HG03460 (cell line): ENCODE results near the gene IL7R.
"Not testable (repeated sequence)": the region's sequence is repeated elsewhere in the genome, so short reads cannot be mapped to it uniquely, and the experiment has no call there.

ENCODE experiments used
- ATAC-seq: cut with Tn5 transposase; IDR thresholded peaks from one replicate; pipeline ENCODE4 v1.9.1; 2021; ENCODE audit not compliant: unreplicated experiment

IL7R gene

DNA sequence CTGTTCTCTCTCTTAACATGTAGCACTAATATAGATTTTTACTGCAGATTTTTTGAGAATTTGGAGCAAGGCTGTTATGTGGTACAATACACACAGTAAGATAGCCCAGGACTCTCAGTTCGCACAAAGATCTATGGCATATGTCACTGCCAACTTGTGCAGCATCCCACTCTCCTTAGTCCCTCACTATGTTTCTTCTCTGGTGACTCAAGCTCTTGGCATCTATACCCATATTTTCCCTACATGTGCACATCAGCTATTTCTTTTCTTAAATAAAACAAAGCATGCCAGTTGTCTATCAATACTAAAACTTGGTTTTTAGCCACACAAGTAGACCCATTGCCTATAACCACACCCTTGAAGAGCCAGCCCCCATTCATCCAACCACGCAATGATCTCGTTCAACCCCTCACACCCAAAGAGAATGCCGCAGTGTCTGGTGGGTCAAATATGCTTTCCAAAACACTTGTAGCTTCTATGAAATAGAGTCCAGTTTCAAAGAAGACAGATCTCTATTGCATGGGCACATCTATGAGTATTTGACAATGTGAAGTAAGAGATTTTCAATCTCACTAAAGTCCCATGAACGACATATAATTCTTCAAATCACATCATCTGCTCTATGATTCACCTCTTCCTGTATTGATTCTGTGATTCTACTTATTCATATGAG, 18.2 kb upstream of the IL7R start:
- ATAC-seq, result no peak

DNA sequence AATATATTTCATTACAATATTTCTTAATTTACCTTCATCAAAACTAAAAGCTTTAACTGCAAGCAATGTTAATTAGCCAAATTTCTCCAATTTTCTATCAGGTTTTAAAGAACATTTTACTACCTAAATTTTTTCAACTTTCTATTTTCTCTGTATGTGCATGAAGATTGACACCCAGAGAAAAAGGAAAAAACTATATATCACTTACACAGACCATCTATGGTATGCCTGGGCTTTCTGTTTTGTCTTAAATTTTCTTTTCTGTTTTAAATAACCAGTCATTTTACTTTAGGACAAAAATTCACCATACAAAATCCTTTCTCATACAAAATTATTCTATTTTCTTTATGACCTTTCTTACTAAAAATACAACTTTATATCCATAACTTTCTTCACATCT, 13.8 kb upstream of the IL7R start:
- no peak for ATAC-seq

DNA sequence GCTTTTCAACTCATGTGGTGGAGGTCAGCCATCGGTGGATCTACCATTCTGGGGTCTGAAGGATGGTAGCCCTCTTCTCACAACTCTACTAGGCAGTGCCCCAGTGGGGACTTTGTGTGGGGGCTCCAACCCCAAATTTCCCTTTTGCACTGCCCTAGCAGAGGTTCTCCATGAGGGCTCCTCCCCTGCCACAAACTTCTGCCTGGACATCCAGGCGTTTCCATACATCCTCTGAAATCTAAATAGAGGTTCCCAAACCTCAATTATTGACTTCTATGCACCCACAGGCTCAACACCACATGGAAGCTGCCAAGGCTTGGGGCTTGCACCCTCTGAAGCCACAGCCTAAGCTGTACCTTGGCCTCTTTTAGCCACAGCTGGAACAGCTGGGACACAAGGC, 11.2 kb upstream of the IL7R start:
- not testable (repeated sequence) for ATAC-seq

GRCh38 chr5:35847491-35847890, 9.2 kb upstream of the IL7R start:
- ATAC-seq, result no peak

DNA sequence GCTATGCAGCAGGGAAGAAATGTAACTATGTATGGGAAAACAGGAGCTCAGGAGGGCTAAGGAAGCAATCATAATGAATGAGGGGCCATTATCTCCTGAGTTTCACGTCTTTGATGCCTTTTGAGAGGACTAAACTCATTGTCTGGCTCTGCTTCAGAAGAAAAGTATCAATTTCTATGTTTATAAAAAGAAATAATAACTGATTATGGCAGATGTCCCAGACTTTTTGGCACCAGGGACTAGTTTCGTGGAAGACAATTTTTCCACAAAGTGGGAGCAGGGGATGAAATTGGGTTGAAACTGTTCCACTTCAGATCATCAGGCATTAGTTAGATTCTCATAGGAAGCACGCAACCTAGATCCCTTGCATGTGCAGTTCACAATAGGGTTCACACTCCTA, 8.7 kb upstream of the IL7R start:
- ATAC-seq, result no peak

DNA sequence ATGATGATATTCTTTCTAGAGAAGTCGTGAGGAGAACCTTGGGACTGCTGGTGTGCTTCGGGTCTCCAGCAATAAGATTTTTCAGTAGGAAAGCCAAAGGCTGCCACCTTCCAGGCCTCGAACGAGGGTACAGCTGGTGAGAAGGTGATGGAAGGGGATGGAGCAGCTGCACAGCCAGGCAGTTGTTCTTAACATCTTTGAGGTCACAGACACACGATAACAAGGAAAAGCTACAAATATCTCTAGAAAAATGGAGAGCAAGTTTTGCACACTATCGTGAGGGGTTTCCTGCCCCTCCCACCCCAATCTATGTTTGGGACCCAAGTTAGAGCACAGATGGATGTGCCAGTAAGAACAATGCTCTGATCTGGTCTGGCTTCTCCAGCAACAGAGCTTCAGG, 6.8 kb upstream of the IL7R start:
- ATAC-seq, result no peak

GRCh38 chr5:35850967-35851680, 5.6 kb upstream of the IL7R start:
- no peak for ATAC-seq

DNA sequence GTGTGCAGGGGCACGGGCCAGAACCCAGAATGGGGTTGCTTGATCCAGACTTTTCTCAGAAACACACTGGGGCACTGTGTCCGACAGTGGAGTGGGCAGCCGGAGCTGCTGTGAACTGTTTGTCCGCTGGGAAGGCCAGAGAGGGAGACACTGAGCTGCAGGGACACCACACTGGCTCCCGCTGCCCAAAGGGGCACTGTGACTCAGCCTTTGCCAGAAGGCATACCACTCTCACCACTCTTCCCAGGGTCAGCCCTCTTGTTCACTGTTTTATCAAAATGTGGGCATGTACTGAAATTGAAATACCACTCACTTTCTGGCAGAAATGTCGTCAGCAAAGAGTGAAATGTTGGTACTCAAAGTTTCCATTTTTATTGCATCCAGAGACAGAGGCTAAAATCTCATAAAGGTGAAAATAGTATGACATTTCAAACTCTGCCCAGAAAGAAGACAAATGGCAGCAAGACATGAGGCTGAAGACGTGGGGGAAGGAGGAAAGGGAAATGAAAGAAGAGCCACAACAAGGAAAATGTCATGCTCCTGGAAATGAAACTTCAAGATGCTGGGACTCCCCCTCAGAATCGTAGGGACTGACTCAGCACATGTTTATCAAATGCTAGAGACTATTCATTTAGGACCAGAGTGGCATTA, 4.5 kb upstream of the IL7R start:
- no peak for ATAC-seq

DNA sequence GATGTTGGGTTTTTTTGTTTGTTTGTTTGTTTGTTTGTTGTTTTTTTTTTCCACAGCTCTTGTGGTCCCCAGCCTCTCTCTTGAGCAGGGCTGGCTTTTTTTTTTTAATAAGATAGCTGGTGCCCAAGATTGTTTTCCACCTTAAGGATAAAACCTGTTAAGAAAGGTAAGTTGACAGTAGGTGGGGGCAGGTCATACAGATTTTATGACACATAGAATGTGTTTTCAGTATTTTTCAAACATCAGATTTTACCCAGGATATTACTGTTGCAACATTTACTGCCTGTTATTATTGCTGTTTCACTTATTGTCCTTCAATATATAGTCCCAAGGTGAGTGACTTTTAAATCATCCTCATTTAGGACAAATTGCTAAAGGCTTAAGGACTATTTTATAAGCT, 3.9 kb upstream of the IL7R start:
- ATAC-seq, result no peak

DNA sequence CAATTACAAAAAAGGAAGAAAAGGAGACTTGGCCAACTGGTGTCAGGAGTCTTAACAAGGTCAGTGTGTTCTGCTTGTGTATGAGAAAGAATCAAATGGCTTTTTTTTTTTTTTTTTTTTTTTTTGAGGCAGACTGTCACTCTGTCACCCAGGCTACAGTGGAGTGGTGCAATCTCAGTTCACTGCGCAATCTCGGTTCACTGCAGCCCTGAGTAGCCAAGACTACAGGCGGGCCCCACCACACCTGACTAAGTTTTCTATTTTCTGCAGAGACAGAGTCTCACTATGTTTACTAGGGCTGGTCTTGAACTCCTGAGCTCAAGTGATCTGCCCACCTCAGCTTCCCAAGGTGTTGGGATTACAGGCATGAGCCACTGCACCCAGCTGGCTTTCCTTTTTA, 3.1 kb upstream of the IL7R start:
- no peak for ATAC-seq

DNA sequence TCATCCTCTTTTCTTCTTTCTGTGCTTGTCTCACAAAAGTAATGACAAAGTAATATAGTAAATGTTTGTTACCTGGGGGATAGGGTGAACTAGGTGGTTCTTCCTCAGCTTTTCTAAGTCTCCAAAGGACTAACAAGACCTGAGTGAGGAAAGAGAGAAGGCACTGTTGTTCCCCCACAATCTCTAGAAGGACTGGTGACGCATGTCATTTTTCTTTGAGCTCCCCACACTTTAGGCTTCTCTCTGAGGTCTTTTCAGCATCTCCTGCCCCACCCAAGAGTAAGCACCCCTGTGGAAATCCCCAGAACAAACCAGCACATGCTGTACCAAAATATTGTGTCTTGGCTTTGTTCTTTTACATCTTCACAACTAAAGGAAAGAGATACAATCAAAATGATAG, 2.4 kb upstream of the IL7R start:
- ATAC-seq, result no peak

DNA sequence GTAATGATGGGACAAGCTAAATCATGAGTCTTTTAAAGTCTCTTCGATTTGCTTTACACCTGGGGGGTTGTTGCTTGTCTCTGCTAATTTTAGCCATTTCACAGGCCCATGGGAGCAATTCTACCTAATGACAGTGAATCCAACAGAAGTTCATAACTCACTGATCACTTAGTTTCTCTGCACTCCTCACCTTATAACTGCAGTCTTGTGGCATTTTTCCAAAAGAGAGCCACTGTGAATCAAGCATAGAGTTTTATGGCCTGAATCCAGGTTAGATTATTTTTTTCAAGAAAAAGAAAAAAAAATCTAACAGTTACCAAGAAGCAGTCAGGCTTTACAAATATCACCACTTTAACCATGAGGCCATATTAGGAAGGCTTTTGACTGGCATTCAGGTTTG, 1.5 kb upstream of the IL7R start:
- ATAC-seq, result no peak

GRCh38 chr5:35856186-35856764, 416 bp upstream of the IL7R start:
- not testable (repeated sequence) for ATAC-seq

DNA sequence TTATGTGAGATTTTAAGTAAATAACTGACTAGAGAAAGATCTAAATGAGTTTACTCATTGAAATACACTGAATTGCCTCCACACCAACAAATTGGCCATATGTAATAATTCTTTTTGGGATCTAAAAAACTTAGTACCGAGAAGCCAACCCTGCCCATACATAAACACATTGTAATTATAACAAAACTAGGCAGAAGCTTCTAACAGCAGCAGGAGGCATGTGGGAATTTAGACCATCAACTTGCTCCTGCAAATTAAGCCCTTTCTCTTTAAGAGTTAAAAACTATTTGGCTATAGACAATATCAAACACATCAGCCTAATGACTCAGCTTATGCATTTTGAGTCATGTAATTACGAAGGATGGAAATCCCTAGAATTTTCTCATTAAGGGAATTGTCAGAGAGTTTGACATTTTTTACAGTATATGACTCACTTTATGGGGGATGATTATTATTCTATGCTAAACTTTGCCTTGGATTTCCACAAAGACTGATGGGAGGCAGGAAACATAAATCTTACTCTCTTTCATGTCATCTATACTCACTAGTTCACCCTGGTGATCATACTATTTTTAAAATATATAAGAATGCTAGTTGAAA, 1.0 kb downstream of the IL7R start:
- ATAC-seq, result no peak

- ATAC-seq, result no peak
Observed at GRCh38 chr5:35859101-35859661, 2.5 kb downstream of the IL7R start.

DNA sequence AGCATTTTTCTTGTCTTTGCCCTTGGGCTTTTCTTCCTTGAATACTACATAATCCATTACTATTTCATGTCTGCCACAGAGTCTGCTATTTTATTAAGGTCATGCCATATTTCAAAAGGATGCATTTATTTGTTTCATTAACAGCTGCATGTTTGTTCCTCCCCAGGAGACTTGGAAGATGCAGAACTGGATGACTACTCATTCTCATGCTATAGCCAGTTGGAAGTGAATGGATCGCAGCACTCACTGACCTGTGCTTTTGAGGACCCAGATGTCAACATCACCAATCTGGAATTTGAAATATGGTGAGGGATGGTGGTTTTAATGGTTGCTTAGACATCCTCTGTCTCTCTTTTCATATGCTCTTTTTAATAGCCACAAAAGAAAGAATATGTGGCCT, 4.0 kb downstream of the IL7R start:
- ATAC-seq, result no peak

GRCh38 chr5:35861718-35862117, 5.0 kb downstream of the IL7R start:
- no peak for ATAC-seq

DNA sequence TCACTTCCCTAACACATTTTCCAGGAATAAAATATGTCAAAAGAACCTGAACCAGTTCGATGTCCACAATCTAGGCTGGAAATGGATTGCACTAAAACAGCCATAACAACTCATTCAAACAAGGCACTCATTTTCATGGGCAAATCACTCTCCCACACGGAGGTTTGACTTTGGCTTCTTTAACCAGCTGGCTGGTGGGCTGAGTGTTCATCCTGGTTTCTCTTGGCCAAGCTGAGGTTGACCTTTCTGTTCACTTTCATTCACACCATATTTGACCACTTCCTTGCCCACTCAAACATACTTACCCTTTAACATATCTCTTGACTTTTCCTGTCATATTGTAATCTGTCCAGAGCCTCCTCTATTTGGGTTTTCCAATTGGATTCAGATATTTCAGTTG, 5.4 kb downstream of the IL7R start:
- no peak for ATAC-seq

DNA sequence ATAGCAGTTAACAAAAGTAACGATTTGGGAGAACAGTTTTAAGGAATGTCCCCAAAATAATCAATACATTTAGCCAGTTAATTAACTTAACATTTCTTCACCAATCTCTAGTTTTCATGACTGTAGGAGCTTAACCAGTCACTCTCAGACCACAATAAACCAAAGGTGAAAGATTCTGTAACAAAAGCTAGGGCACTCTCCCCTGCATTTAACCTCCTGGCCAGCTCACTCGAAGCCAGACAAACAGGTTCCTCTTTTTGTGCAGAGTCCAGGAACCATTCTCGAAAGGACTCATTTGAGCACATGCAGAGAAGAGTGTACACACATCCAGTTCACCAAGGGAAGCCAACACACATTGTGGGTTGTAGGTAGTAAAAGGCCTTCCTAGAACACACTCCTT, 6.5 kb downstream of the IL7R start:
- no peak for ATAC-seq

DNA sequence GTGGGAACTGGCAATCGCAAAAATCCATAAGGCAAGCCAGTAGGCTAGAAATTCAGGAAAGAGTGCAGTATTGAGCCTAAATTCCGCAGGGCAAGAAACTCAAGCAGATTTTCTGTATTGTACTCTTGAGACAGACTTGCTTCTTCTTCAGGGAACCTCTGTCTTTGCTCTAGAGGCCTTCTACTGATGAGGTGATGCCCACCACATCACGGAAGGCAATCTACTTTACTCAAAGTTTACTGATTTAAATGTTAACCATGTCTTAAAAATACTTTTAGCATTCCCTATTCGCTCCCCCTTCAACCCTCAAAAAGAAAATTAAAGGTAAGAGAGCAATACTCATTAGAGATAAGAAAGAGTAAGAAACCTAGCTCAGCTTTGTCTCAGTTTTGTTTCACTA, 11.3 kb downstream of the IL7R start:
- ATAC-seq, result no peak

DNA sequence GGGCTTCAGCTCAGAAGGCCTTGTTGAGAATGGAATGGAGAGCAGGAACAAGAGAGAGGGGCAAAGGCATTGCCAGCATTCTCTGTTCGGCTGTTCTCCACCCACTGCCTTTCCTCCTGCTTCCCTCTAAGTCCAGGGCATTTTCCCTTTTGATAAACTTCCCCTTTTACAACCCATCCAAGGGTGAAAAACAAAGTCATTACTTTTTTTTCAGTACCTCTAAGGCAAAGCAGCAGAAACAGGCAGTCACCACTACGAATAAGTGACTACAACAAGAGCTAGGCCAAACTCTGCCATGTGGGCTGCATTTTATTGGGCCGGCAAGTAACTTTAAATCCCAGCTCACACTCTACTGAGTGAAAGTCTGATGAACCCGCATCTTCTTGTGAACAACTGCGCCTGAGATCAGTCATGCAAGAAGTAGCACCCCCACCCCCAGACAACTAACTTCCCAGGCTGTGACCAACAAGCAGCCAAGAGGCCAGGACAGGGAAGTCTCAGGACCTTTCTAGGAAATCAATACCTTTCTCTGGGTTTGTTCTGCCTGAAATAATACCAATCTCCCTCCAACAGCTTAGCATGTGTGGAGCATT, 13.1 kb downstream of the IL7R start:
- no peak for ATAC-seq
